ENCODE results near the gene PTCH1.
A peak's percentile ranks its signal among the peaks of the same experiment; 100 is the strongest.

Gene PTCH1

GRCh38 chr9:95503369-95503768 is 13.4 kb downstream of the PTCH1 start:
- no peak for DNase-seq (ENCODE audit: low read depth)
- no peak overlapping the region for H3K4me3 ChIP-seq (ENCODE audit: low read depth, low read length)

DNA sequence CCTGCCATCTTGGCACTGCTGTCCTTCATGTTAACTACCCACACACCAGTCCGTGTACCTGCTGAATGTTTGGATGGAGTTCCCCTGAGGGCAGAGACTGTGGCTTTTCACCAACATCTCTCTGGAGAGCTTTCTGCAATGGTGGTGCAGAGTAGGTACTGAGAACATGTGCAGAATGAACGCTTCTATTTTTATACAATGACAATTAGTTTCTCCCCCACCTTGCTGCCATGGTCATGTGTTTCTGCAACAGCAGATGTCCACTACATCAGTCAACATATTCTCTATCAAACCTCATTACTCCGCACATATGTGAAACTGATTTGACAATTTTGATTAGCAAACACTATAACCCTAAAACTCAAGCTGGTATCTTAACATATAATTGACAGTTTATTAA is 14.5 kb downstream of the PTCH1 start:
- DNase-seq (ENCODE audit: low read depth): no peak
- H3K4me3 ChIP-seq (ENCODE audit: low read depth, low read length): no peak overlapping the region

DNA sequence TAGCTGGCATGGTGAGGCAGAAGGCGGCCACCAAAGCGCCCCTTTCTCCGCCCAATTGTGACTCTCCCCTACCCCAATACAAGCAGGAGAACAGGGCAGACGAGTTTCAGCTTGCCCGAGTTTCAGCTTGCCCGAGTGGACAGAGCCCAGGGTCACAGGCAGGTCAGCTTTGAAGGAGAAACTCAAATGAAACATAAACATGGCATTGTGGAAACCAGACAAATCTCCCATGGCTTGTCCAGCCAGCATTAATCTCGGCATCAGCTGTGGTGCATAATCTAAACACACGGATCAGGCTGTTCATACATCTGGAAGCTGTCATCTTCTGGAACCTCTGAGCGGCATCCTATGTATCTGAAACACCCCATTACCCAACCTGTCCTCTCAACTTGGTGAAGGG is 16.9 kb downstream of the PTCH1 start:
- no peak for DNase-seq (ENCODE audit: low read depth)
- no peak overlapping the region for H3K4me3 ChIP-seq (ENCODE audit: low read depth, low read length)

- no peak overlapping the region for H3K4me3 ChIP-seq (ENCODE audit: low read depth, low read length)
- DNase-seq (ENCODE audit: low read depth): no peak
Observed at GRCh38 chr9:95499046-95499676, 17.6 kb downstream of the PTCH1 start.

- no peak for DNase-seq (ENCODE audit: low read depth)
- no peak overlapping the region for H3K4me3 ChIP-seq (ENCODE audit: low read depth, low read length)
Observed at GRCh38 chr9:95498641-95499040, 18.1 kb downstream of the PTCH1 start.

GRCh38 chr9:95497772-95498171 is 19.0 kb downstream of the PTCH1 start:
- peak; percentile 26 for DNase-seq (ENCODE audit: low read depth)
- no peak overlapping the region for H3K4me3 ChIP-seq (ENCODE audit: low read depth, low read length)

DNA sequence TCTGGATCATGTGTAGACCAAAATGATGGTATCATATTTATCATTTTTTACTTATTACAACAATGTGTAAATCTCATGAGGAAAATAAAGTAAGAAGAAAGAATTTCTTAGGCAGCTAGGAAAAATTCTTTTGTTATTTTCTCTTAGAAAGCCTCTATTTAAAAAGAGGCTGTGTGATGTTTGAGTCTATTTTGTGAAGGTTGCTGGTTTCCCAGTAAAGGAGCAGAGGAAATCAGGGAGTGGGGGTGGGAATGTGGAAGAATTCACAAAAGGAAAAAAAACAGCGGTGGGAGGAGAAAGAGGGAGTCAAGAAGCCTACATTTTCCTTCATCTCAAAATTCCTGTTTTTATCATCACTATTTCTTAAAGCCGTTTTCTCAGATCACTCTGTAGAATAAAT is 20.1 kb downstream of the PTCH1 start:
- no peak for DNase-seq (ENCODE audit: low read depth)
- no peak overlapping the region for H3K4me3 ChIP-seq (ENCODE audit: low read depth, low read length)

GRCh38 chr9:95495961-95496360 is 20.8 kb downstream of the PTCH1 start:
- no peak for DNase-seq (ENCODE audit: low read depth)
- H3K4me3 ChIP-seq (ENCODE audit: low read depth, low read length): no peak overlapping the region

DNA sequence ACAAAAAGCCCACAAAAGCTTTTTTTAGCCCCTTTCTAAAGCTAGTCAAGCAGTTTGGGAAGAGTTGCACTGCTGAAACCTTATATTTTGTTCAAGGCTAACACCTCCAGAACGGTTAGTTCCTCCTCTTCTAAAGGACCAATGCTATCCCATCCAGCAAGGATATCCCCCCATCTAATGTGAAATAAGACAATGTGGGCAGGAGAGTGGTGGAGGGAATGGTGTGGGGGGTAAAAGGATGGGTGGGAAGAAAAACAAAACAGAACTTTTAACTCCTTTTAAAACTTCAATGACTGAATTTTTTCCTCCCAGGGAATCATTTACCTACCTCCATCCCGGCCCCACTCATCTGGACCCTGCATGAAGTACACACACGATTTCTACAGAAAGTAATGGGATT is 21.2 kb downstream of the PTCH1 start:
- DNase-seq (ENCODE audit: low read depth): no peak
- no peak overlapping the region for H3K4me3 ChIP-seq (ENCODE audit: low read depth, low read length)

- DNase-seq (ENCODE audit: low read depth): peak; percentile 7
- H3K4me3 ChIP-seq (ENCODE audit: low read depth, low read length): no peak overlapping the region
Observed at GRCh38 chr9:95494416-95495371, 22.1 kb downstream of the PTCH1 start.

DNA sequence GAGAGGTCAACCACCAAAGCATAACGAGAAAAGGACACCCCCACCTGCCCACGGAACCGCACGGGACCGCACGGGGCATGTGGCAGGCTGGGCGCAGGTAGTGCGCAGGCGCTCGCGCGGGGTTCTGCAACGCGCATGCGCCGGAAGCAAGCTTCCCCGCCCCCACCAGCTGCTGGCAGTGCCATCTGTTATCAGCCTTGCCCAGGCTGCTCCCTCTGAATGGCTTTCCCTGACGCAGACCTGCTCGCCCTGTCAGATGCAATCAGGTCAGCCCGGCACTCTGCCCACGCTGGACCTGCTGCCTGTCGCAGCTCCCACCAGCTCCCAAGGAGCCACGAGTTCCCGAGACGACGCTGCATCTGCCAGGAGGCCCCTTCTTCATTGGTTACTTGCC is 22.8 kb downstream of the PTCH1 start:
- DNase-seq (ENCODE audit: low read depth): no peak
- no peak overlapping the region for H3K4me3 ChIP-seq (ENCODE audit: low read depth, low read length)

GRCh38 chr9:95493402-95493801 is 23.4 kb downstream of the PTCH1 start:
- H3K4me3 ChIP-seq (ENCODE audit: low read depth, low read length): no peak overlapping the region
- no peak for DNase-seq (ENCODE audit: low read depth)

DNA sequence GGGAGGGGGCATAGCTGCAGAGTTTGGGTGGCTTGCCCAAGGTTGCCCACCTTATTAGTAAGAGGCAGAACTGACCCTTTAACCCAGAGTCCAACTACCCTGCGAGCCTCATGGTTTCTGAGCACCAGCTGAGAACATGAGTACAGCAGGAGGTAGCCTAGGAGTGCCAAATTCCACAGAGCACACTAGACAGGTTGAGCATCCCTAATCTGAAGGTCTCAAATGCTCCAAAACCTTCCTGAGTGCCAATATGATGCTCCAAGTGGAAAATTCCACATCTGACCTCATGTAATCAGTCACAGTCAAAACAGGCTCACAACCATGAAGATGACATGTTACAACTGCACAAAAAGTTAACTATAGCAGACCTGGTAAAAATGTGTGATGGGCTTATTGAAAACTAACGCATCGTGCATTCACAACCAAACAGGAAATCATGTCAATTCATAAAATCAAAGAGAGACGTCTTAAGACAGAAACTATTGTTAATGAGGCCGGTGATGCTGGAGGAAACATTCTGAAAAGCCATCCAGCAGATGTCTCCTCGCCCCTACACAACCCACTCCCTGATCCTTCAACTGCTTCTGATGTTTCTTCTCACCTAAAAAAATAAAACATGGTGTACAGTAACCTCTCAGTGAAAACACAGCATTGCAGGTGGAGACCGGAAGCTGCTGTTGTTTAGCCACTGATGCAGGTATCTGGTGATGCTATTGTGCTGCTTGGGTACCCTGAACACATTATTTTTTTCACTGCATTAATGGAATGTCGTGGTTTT is 25.0 kb downstream of the PTCH1 start:
- DNase-seq (ENCODE audit: low read depth): no peak

GRCh38 chr9:95488954-95489353 is 27.8 kb downstream of the PTCH1 start:
- no peak for DNase-seq (ENCODE audit: low read depth)
- H3K4me3 ChIP-seq (ENCODE audit: low read depth, low read length): no peak overlapping the region

More for the DNA sequence above, 25.0 kb downstream of the PTCH1 start:
- H3K4me3 ChIP-seq (ENCODE audit: low read depth, low read length): no peak overlapping the region

DNA sequence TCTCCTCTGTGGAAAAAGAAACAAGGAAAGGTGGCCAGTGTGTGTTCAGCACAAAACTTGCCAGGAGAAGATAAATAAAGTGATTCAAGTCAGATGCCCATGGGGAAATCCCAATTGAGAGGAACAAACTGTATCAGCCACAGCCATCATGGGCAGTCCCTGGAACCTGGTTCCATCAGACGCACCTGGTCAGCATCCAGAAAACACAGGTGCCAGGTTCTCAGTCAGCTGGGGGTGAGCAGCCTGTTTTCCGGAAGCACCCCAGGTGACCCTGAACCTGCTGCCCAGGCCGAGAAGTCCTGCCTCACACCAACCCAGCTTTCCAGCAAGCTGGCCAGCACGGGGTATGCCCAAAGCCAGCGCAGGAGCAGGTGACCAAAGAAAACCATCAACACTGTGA is 30.5 kb downstream of the PTCH1 start:
- DNase-seq (ENCODE audit: low read depth): no peak
- no peak overlapping the region for H3K4me3 ChIP-seq (ENCODE audit: low read depth, low read length)

DNA sequence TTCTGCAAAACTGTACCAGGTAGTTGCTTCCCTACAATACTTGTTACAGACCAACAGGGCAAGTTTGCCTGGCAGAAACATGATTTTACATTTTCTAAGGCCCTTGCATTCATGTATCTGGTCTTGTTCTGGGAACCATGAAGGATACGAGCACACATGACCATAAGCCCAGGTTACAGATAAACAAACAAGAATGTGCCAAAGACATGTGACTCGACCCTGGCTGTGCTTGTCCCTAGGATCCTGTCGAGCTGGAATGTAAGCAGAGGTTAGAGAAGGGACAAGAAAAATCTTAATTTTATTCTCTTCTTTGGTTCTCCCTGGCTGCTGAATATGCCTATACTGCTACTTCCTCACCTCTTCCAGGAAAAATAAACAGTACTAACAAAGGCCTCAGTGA is 32.5 kb downstream of the PTCH1 start:
- DNase-seq (ENCODE audit: low read depth): no peak
- no peak overlapping the region for H3K4me3 ChIP-seq (ENCODE audit: low read depth, low read length)

- no peak overlapping the region for H3K4me3 ChIP-seq (ENCODE audit: low read depth, low read length)
- DNase-seq (ENCODE audit: low read depth): no peak
Observed at GRCh38 chr9:95483431-95483830, 33.3 kb downstream of the PTCH1 start.

GRCh38 chr9:95482621-95483020 is 34.1 kb downstream of the PTCH1 start:
- no peak overlapping the region for H3K4me3 ChIP-seq (ENCODE audit: low read depth, low read length)
- DNase-seq (ENCODE audit: low read depth): no peak

DNA sequence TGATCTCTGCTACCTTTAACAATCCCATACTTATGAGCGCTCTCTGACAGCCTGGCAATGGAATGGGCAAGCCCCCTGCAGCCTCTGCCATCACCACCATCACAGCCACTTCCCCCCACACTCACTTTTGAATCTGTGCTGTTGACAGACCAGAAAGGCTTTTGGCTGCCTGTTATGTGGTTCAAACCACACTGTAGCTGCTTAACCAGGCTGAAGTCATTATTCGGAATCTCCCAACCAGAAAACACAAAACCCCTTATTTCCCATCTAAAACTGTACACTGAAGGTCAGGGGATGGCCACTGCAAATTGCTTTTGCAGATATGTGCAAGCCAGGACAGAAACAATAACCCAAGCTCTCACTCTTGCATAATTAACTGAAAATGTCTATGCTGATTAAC is 35.8 kb downstream of the PTCH1 start:
- no peak overlapping the region for H3K4me3 ChIP-seq (ENCODE audit: low read depth, low read length)
- DNase-seq (ENCODE audit: low read depth): no peak

GRCh38 chr9:95480346-95480745 is 36.4 kb downstream of the PTCH1 start:
- H3K4me3 ChIP-seq (ENCODE audit: low read depth, low read length): no peak overlapping the region
- no peak for DNase-seq (ENCODE audit: low read depth)

All from skeletal muscle cell (primary cell).